Nephron progenitor cell (in vitro differentiated cells): Measurements from ENCODE around the gene DEFB108B.
"Not testable (repeated sequence)": the region's sequence is repeated elsewhere in the genome, so short reads cannot be mapped to it uniquely, and the experiment has no call there.

Source experiments
- DNase-seq: peaks from one replicate; pipeline ENCODE4 v3.0.0; 2021
- H3K27ac Mint-ChIP-seq: 2 replicates; pipeline ENCODE4 v1.8.0; 2021; ENCODE audit warnings: mild to moderate bottlenecking, moderate library complexity, mixed read lengths
- H3K27me3 Mint-ChIP-seq: 2 replicates; pipeline ENCODE4 v1.8.0; 2021; ENCODE audit warnings: mild to moderate bottlenecking, low read depth, mixed read lengths; ENCODE audit not compliant: poor library complexity
- H3K36me3 Mint-ChIP-seq: 2 replicates; pipeline ENCODE4 v1.8.0; 2021; ENCODE audit warnings: low read depth, mixed read lengths
- H3K4me1 Mint-ChIP-seq: 2 replicates; pipeline ENCODE4 v1.8.0; 2021; ENCODE audit warnings: mixed read lengths
- H3K4me3 Mint-ChIP-seq: 2 replicates; pipeline ENCODE4 v1.8.0; 2021; ENCODE audit warnings: mild to moderate bottlenecking, moderate library complexity, mixed read lengths
- H3K9me3 Mint-ChIP-seq: 2 replicates; pipeline ENCODE4 v1.8.0; 2021; ENCODE audit warnings: mild to moderate bottlenecking, moderate library complexity, mixed read lengths
- CTCF ChIP-seq: fragments of 200-600 bp; sonication (generic); IDR thresholded peaks from 2 replicates; pipeline ENCODE4 v1.5.0; 2021; ENCODE audit warnings: antibody characterized with exemption

The DEFB108B gene

GRCh38 chr11:71843858-71844257 is 10.9 kb downstream of the DEFB108B start:
- no peaks in the 10 kb centered on the region for H3K36me3 Mint-ChIP-seq
- no peak overlapping the region for H3K4me3 Mint-ChIP-seq
- H3K9me3 Mint-ChIP-seq, result peaks cover 25% of the 10 kb centered on the region
- no peak overlapping the region for H3K27ac Mint-ChIP-seq
- no peak for DNase-seq
- peaks cover 10% of the 10 kb centered on the region for H3K4me1 Mint-ChIP-seq
- TF ChIP-seq CTCF, result no peak
- H3K27me3 Mint-ChIP-seq, result peaks cover 6% of the 10 kb centered on the region

- H3K27ac Mint-ChIP-seq, H3K4me3 Mint-ChIP-seq, H3K27me3 Mint-ChIP-seq, DNase-seq, H3K4me1 Mint-ChIP-seq: not testable (repeated sequence)
- peaks cover 38% of the 10 kb centered on the region for H3K9me3 Mint-ChIP-seq
- peaks cover 15% of the 10 kb centered on the region for H3K36me3 Mint-ChIP-seq
Measured at GRCh38 chr11:71853895-71854294, 20.9 kb downstream of the DEFB108B start.

GRCh38 chr11:71855880-71856279 is 22.9 kb downstream of the DEFB108B start:
- H3K36me3 Mint-ChIP-seq, H3K4me3 Mint-ChIP-seq, H3K27ac Mint-ChIP-seq, H3K27me3 Mint-ChIP-seq, H3K4me1 Mint-ChIP-seq, DNase-seq: not testable (repeated sequence)
- H3K9me3 Mint-ChIP-seq, result peaks cover 27% of the 10 kb centered on the region

GRCh38 chr11:71860835-71861234 is 27.8 kb downstream of the DEFB108B start:
- H3K27me3 Mint-ChIP-seq, DNase-seq, H3K27ac Mint-ChIP-seq, H3K36me3 Mint-ChIP-seq, H3K9me3 Mint-ChIP-seq, H3K4me3 Mint-ChIP-seq, H3K4me1 Mint-ChIP-seq: not testable (repeated sequence)

GRCh38 chr11:71863978-71864627 is 31.1 kb downstream of the DEFB108B start:
- H3K4me1 Mint-ChIP-seq, H3K4me3 Mint-ChIP-seq: not testable (repeated sequence)

GRCh38 chr11:71867209-71867608 is 34.2 kb downstream of the DEFB108B start:
- not testable (repeated sequence) for H3K4me1 Mint-ChIP-seq, H3K27ac Mint-ChIP-seq, H3K27me3 Mint-ChIP-seq, H3K9me3 Mint-ChIP-seq, DNase-seq, H3K4me3 Mint-ChIP-seq
- H3K36me3 Mint-ChIP-seq, result peaks cover 13% of the 10 kb centered on the region

More at GRCh38 chr11:71863978-71864627, 31.1 kb downstream of the DEFB108B start:
- not testable (repeated sequence) for H3K27me3 Mint-ChIP-seq, H3K27ac Mint-ChIP-seq, H3K36me3 Mint-ChIP-seq, H3K9me3 Mint-ChIP-seq
- DNase-seq, result peak; percentile 33
- TF ChIP-seq CTCF, result peak; percentile 46

- H3K27ac Mint-ChIP-seq, H3K4me1 Mint-ChIP-seq, H3K9me3 Mint-ChIP-seq, DNase-seq, H3K27me3 Mint-ChIP-seq, H3K4me3 Mint-ChIP-seq: not testable (repeated sequence)
- H3K36me3 Mint-ChIP-seq, result peaks cover 13% of the 10 kb centered on the region
Measured at GRCh38 chr11:71869931-71870330, 36.9 kb downstream of the DEFB108B start.

GRCh38 chr11:71870661-71871060 is 37.7 kb downstream of the DEFB108B start:
- H3K27me3 Mint-ChIP-seq, DNase-seq, H3K4me3 Mint-ChIP-seq, H3K9me3 Mint-ChIP-seq, H3K4me1 Mint-ChIP-seq, H3K27ac Mint-ChIP-seq: not testable (repeated sequence)
- H3K36me3 Mint-ChIP-seq, result peaks cover 18% of the 10 kb centered on the region

- not testable (repeated sequence) for H3K27me3 Mint-ChIP-seq, H3K4me1 Mint-ChIP-seq, H3K4me3 Mint-ChIP-seq, H3K9me3 Mint-ChIP-seq, DNase-seq
- peaks cover 14% of the 10 kb centered on the region for H3K36me3 Mint-ChIP-seq
- H3K27ac Mint-ChIP-seq, result peak overlapping the region; percentile 59
Measured at GRCh38 chr11:71876262-71876661, 43.3 kb downstream of the DEFB108B start.

GRCh38 chr11:71878059-71878458 is 45.1 kb downstream of the DEFB108B start, which contains the start of gene DEFB131B:
Gene DEFB131B, plus strand, starts transcription at chr11:71878453. Its CDS starts 0 bp downstream, at chr11:71878453.
- H3K36me3 Mint-ChIP-seq, result peaks cover 14% of the 10 kb centered on the region
- not testable (repeated sequence) for H3K4me1 Mint-ChIP-seq, H3K9me3 Mint-ChIP-seq, H3K27ac Mint-ChIP-seq, DNase-seq, H3K27me3 Mint-ChIP-seq, H3K4me3 Mint-ChIP-seq

GRCh38 chr11:71885806-71886205 is 52.8 kb downstream of the DEFB108B start:
- H3K36me3 Mint-ChIP-seq, H3K4me3 Mint-ChIP-seq, DNase-seq, H3K9me3 Mint-ChIP-seq, H3K27me3 Mint-ChIP-seq: not testable (repeated sequence)
- Mint-ChIP-seq H3K27ac (peak overlapping the region; percentile 32), H3K4me1 (peaks cover 14% of the 10 kb centered on the region)
